HAP-1 (cell line): ENCODE results near the gene NOX3.

Source experiments
- DNase-seq, 2 experiments: peaks; one replicate each; pipeline ENCODE4 v3.0.0-alpha.2; 2016 to 2020; ENCODE audit warnings: low spot score in 2 of 2
- H3K27me3 ChIP-seq: fragments of 250-450 bp; sonication (Bioruptor Pico); 2 replicates; pipeline ENCODE4 v1.5.1; 2020; ENCODE audit warnings: low read depth, mild to moderate bottlenecking, moderate library complexity
- H3K36me3 ChIP-seq: fragments of 250-450 bp; sonication (Bioruptor Pico); replicated peaks from 2 replicates; pipeline ENCODE4 v1.5.1; 2020; ENCODE audit warnings: mild to moderate bottlenecking
- H3K4me1 ChIP-seq: fragments of 250-450 bp; sonication (Bioruptor Pico); 2 replicates; pipeline ENCODE4 v1.5.1; 2020; ENCODE audit warnings: mild to moderate bottlenecking
- H3K4me3 ChIP-seq: fragments of 250-450 bp; sonication (Bioruptor Pico); 2 replicates; pipeline ENCODE4 v1.5.1; 2020; ENCODE audit warnings: mild to moderate bottlenecking, moderate library complexity
- H3K9me3 ChIP-seq: fragments of 250-450 bp; sonication (Bioruptor Pico); 2 replicates; pipeline ENCODE4 v1.5.1; 2020; ENCODE audit warnings: mild to moderate bottlenecking, moderate library complexity
- in situ Hi-C: fragments of 300-500 bp; cut with MboI; formaldehyde crosslinking; loops from 3 replicates; pipeline ENCODE4 v1.14.3; 2020; ENCODE audit warnings: low sequenced_read_pairs, inconsistent platforms, mixed read lengths

NOX3 gene

DNA sequence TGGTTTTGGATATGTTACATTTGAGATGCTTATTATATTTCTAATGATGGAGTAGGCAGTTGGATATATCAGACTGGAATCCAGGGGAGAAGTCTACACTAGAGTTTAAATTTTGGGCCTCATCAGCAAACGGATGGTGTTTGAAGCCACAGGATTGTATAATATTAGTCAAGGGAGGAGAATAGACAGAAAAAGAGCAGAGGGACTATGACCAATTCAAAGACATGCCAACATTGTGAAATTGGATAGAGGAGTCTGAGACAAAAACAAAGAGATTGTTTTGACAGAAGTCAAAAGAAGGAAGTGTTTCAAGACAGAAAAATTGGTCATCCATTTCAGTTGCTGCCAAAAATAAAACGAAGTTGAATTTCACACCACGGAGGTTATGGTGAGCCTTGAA lies 66.5 kb downstream of the NOX3 start:
- H3K27me3 ChIP-seq = 0 out of 2 replicates have a peak, but pooled peaks cover 2% of the 10 kb centered on the region
- H3K4me1 ChIP-seq = peaks cover 4% of the 10 kb centered on the region; the same call in 1 of the 2 replicates
- in situ Hi-C loops = no loop called here
- no peak for DNase-seq
- no peaks in the 10 kb centered on the region for H3K9me3 ChIP-seq
- no peak overlapping the region for H3K4me3 ChIP-seq
- no peaks in the 10 kb centered on the region for H3K36me3 ChIP-seq

DNA sequence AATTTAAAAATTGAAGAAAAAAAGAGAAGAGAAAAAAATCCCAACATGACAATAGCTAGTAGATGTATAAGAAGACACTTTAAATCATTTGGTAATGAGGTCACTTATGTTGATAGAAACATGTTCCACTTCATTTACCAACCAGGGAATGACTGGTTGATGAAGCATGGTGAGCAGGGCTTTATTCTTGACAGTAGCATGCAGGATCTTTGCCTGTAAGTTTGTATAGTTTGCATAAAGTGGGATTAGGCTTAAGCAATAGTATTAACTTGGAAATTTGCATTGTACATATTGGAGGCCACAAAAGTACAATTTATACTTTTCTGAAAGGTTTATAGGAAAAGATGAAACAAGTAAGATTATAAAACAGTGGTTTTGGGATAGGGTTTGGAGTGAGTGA lies 67.0 kb downstream of the NOX3 start:
- no peak overlapping the region for H3K4me3 ChIP-seq
- H3K9me3 ChIP-seq = no peaks in the 10 kb centered on the region
- H3K4me1 ChIP-seq = peaks cover 4% of the 10 kb centered on the region; the same call in 1 of the 2 replicates
- H3K27me3 ChIP-seq = 0 out of 2 replicates have a peak, but pooled peaks cover under 1% of the 10 kb centered on the region
- in situ Hi-C loops = no loop called here
- H3K36me3 ChIP-seq = no peaks in the 10 kb centered on the region
- DNase-seq = no peak

DNA sequence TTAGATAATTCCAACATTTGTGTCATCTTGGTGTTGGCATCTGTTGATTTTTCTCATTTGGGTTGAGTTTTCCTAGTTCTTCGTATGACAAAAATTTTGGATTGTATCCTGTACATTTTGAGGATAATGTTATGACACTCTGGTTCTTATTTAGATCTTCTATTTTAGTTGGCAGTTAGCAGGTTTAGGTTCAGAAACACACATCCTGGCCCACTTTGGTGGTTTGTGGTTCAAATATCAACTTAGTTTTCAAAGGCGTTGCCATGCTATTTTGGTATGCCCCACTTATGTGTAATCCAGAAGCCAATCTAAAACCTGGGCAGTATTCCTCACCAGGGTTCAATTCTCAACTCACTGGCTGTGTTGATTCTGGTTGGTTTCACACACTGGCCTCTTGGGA lies 68.2 kb downstream of the NOX3 start:
- DNase-seq = no peak
- no peaks in the 10 kb centered on the region for H3K27me3 ChIP-seq
- H3K4me1 ChIP-seq = peaks cover 4% of the 10 kb centered on the region; the same call in 1 of the 2 replicates
- in situ Hi-C loops = no loop called here
- no peaks in the 10 kb centered on the region for H3K9me3 ChIP-seq
- no peaks in the 10 kb centered on the region for H3K36me3 ChIP-seq
- H3K4me3 ChIP-seq = no peak overlapping the region

DNA sequence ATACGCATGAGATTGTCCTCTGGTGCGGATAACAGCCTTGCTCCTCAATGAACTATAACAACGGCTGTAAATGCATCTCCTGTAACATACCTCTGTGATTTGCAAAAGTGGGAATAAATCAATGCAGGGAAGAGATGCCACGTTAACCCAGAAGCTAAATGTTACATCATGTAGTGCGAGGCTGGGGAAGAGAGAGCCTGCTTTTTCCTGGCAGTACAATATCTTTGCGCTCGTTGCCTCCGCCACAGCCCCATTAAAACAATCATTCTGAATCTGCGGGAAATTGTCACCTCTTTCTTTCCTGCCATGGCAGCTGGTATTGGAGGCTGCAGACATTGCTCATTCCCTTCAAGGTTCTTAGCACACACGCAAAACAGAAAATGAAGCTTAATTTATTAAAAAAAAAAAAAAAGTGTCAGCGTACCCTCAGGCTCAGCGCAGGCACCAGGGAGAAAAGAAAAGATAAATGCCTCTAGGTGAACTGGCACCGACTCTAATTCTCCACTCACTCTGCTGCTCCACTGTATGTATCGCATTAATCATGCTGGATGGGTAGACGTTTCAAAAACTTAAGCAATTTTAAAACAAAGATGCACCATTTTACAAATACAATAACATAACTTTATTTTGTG lies 71.2 kb downstream of the NOX3 start:
- H3K27me3 ChIP-seq = no peaks in the 10 kb centered on the region
- H3K4me3 ChIP-seq = no peak overlapping the region
- in situ Hi-C loops = no loop called here
- no peaks in the 10 kb centered on the region for H3K9me3 ChIP-seq
- no peaks in the 10 kb centered on the region for H3K36me3 ChIP-seq
- H3K4me1 ChIP-seq = no peaks in the 10 kb centered on the region
- DNase-seq = no peak

DNA sequence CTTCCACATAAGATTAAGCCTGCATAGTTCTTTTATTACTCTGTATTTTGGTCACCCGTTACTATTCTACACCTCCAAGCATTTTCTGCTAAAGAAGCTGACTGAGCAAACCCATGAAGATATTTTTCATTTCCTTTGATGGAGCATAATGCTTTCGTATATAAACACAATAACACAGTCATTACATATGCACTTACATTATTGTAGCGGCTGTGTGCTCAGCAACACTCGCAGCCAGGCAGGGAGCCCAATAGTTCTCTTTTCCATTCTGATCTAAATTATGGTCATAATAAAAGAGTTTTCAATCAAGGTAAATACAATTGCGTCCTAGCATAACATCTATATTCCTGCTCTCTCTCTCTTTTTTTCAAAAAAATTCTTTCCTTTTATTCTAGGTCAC lies 71.7 kb downstream of the NOX3 start:
- H3K4me1 ChIP-seq = no peaks in the 10 kb centered on the region
- H3K36me3 ChIP-seq = no peaks in the 10 kb centered on the region
- no peaks in the 10 kb centered on the region for H3K9me3 ChIP-seq
- DNase-seq = no peak
- in situ Hi-C loops = no loop called here
- H3K27me3 ChIP-seq = no peaks in the 10 kb centered on the region
- no peak overlapping the region for H3K4me3 ChIP-seq

DNA sequence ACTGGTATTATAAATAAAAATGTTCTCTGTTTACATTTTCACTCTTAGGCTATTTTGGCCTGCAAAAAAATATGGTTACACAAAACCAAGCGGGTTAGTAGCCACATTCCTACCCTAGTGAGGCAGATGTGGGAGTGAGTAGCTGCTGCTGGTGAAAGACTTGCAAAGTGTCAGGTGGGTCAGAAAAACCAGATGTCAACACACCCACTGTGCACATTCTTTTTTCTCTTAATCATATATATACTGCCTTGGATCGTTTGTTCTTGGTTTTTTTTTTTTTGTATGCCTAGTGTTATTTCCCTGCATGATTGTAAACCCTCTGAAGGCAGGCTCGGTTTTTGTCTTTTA lies 73.3 kb downstream of the NOX3 start:
- Histone ChIP-seq H3K9me3 (no peaks in the 10 kb centered on the region), H3K4me3 (no peak overlapping the region), H3K36me3 (no peaks in the 10 kb centered on the region), H3K27me3 (no peaks in the 10 kb centered on the region), H3K4me1 (no peaks in the 10 kb centered on the region)
- DNase-seq = no peak
- in situ Hi-C loops = no loop called here

DNA sequence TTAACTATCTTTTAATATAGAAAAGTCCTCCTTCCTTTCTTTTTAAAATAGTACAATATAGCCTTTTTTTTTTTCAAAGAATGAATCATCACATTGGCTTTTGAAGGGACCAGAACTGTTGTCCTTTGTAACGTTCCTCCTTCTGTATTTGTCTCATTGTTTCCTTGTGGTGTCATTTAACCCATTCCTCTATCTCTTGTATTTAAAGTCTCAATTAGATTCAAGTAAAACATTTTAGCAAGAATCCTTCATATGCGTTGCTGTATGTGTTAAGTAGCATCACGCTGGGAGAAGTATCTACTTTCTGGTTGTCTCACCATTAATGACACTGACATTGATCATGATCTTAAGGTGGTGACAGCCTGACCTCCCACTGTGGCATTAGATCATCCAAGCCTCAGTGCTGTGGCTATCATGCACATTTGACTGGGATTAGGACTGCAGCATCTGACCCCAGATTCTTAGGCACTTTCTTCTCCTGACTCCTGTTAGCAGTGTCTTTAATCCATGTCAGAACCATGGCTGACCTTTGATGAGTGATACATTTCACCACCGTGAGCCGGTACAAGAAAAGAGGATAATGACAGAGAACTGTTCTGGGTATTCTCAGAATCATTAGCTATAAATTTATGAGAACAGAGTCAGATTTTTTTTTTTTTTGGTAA lies 73.8 kb downstream of the NOX3 start:
- no peaks in the 10 kb centered on the region for H3K4me1 ChIP-seq
- H3K9me3 ChIP-seq = no peaks in the 10 kb centered on the region
- no peak for DNase-seq
- in situ Hi-C loops = no loop called here
- H3K4me3 ChIP-seq = no peak overlapping the region
- H3K27me3 ChIP-seq = no peaks in the 10 kb centered on the region
- no peaks in the 10 kb centered on the region for H3K36me3 ChIP-seq

DNA sequence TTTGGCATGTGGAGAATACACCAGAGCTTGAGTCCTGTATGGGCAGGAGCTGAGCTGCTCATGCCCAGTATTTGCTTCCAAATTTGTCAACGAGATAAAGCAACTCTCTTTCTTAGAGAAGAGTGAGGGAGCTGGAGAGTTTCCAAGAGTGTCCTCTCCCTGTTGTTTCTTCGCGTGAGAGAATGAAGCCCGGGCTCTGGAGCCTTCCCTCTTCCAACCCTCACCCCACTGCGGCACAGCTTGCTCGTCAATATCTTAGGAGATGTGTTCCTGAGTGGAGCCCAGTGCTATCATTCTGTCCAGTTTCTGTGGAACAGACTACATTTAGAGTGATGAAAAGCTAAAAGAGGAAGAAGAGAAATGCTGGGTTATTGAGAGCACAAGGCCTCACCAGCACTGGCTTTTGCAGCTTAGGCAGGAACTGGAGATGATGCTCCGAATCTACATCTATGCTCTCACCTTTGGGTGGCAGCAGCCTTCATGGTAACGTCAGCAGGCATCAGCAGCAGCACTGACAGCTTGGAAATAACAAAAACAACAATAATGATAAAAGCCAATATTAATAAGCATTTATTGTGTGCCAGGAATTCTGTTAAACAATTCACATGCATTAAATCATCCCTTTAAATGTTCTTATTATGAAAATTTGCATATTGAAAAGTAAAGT lies 74.8 kb downstream of the NOX3 start:
- in situ Hi-C loops = no loop called here
- Histone ChIP-seq H3K27me3 (no peaks in the 10 kb centered on the region), H3K4me1 (no peaks in the 10 kb centered on the region), H3K36me3 (no peaks in the 10 kb centered on the region), H3K9me3 (no peaks in the 10 kb centered on the region), H3K4me3 (no peak overlapping the region)
- no peak for DNase-seq

DNA sequence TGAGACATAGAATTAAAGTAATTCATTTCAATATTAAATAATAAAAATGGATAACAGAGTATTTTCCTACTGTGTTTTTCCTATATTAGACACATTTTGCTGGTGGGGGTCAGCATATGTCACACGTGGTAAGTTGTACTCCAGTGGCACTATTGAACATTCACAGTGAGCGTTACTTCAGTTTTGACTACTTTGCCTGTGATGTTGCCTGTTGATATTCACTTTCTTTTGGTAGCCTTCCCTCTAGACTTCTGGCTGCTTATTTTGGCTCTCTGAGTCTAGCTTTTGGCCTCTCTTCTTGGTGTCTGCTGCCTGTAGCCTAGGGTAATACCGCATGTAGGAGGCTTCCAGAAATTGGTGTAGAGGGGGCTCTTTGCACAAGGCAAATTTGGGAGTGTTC lies 76.9 kb downstream of the NOX3 start:
- H3K4me1 ChIP-seq = no peaks in the 10 kb centered on the region
- H3K36me3 ChIP-seq = no peaks in the 10 kb centered on the region
- no peak overlapping the region for H3K4me3 ChIP-seq
- DNase-seq = no peak
- H3K27me3 ChIP-seq = no peaks in the 10 kb centered on the region
- in situ Hi-C loops = no loop called here
- H3K9me3 ChIP-seq = no peaks in the 10 kb centered on the region

DNA sequence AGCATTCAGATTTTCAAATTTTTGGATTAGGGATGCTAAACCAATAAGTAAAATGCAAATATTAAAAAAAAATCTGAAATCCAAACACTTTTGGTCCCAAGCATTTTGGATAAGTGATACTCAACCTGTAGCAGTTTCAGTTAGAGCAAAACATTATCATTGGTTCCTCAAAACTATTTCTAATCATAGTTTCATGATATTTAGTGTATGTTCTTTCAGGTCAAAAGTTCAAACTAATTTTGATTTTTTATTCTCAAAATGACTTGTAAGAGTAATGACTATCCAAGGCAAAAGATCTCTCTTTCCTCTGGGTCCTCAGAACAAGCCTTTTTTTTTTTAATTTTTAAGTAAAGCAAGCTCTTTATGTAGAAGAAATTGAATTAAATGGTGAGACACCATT lies 77.4 kb downstream of the NOX3 start:
- H3K4me1 ChIP-seq = no peaks in the 10 kb centered on the region
- in situ Hi-C loops = no loop called here
- DNase-seq = no peak
- no peaks in the 10 kb centered on the region for H3K9me3 ChIP-seq
- H3K27me3 ChIP-seq = no peaks in the 10 kb centered on the region
- H3K4me3 ChIP-seq = no peak overlapping the region
- H3K36me3 ChIP-seq = no peaks in the 10 kb centered on the region

DNA sequence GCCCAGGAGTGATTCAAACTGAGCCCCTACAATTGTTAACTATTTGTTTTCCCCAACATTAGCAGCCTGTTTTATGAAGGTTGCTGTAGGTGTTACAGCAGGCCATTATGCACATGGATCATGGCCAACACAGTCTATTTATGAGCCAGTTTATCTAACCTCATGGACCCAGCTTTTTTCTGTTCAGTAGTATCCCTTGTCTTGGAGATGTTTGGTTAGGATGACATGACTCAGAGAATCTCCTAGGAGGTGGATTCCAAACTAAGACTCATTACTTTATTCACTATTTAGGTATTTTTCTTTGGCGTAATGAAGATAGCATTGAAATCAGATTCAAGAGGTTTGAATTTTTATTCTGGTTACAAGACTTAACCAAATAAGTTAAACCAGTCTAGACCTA lies 78.6 kb downstream of the NOX3 start:
- H3K36me3 ChIP-seq = no peaks in the 10 kb centered on the region
- H3K9me3 ChIP-seq = no peaks in the 10 kb centered on the region
- no peaks in the 10 kb centered on the region for H3K4me1 ChIP-seq
- H3K4me3 ChIP-seq = no peak overlapping the region
- H3K27me3 ChIP-seq = no peaks in the 10 kb centered on the region
- no peak for DNase-seq
- in situ Hi-C loops = no loop called here

DNA sequence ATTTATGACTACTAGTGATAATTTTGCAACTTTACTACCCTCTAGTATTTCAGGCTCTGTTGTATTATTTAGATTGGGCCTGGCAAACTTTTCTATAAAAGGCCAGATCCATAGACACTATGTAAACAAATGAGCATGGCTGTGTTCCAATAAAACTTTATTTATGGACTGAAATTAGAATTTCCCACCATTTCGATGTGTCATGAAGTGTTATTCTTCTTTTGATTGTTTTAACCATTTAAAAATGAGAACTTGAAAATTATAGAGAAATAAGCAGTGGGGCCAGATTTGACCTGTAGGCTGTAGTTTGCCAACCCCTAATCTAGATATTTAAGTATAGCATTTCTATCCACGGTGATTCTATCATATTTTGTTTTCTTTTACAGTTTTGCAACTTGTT lies 79.8 kb downstream of the NOX3 start:
- no peaks in the 10 kb centered on the region for H3K9me3 ChIP-seq
- H3K36me3 ChIP-seq = no peaks in the 10 kb centered on the region
- no peak overlapping the region for H3K4me3 ChIP-seq
- DNase-seq = no peak
- H3K27me3 ChIP-seq = no peaks in the 10 kb centered on the region
- no peaks in the 10 kb centered on the region for H3K4me1 ChIP-seq
- in situ Hi-C loops = no loop called here

DNA sequence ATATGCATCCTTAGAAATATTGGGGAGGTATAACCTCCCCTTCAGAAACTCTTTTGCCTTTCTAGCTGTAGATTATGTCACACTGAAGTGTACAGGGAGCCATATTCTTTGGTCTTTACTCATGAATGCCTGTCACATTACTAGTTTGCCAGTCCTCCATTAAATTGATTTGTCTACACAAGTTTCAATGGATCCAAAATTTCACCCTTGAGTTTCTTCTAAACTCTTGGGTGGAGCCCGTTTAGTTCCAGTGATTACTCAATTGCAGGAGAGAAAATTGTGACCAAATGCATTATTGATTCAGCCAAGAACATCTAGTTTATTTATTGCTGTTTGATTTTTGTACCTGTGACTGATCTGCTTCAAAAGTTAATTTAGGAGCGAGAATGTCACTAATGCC lies 81.0 kb downstream of the NOX3 start:
- no peaks in the 10 kb centered on the region for H3K27me3 ChIP-seq
- H3K36me3 ChIP-seq = no peaks in the 10 kb centered on the region
- H3K4me1 ChIP-seq = no peaks in the 10 kb centered on the region
- no peaks in the 10 kb centered on the region for H3K9me3 ChIP-seq
- in situ Hi-C loops = no loop called here
- DNase-seq = no peak
- H3K4me3 ChIP-seq = no peak overlapping the region

DNA sequence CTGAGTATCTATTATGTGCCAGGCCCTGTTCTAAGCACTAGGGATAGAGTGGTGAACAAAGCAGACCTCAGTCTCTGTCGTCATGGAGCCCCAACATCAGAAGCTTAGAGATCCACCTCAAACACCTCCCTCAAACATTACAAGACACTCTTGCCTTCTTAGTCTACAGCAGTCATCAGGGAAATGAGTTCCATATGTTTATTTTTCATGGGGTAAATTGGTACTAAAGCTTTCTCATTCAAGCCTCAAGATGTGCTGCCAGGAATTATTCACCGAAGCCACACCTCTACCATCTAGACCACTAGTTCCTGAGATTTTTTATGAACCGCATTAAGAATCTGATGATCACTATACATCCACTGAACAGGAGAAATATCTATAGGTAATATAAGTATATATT lies 82.4 kb downstream of the NOX3 start:
- H3K4me1 ChIP-seq = no peaks in the 10 kb centered on the region
- in situ Hi-C loops = no loop called here
- no peak for DNase-seq
- H3K36me3 ChIP-seq = no peaks in the 10 kb centered on the region
- H3K27me3 ChIP-seq = no peaks in the 10 kb centered on the region
- H3K9me3 ChIP-seq = no peaks in the 10 kb centered on the region
- no peak overlapping the region for H3K4me3 ChIP-seq
